GM18511 (cell line): ENCODE data around the gene SLC8A1.

ENCODE experiments used
- ATAC-seq: cut with Tn5 transposase; IDR thresholded peaks from one replicate; pipeline ENCODE4 v1.9.1; 2021; ENCODE audit warnings: mild to moderate bottlenecking, moderate library complexity; ENCODE audit not compliant: unreplicated experiment

Gene SLC8A1

DNA sequence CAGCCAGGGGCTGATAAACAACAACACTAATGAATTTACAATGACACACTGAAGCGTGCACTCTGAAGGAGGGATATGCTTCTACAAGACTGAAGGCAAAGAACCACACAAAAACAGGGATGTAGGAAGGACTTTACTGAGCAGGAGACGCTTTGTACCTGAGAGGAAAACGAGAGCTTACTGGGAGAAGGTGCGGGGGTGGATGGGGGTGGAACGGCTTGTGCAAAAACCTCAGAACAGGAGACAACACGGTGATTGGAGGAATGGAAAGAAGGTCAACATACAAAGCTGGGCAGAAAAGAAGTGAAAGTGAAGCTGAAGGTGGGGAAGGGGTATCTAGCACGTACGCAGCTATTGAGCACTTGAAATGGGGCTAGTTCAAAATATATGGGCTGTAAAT, 93.1 kb downstream of the SLC8A1 start:
- ATAC-seq: no peak

GRCh38 chr2:40357667-40358066, 94.2 kb downstream of the SLC8A1 start:
- no peak for ATAC-seq

- no peak for ATAC-seq
These were observed 96.4 kb downstream of the SLC8A1 start for GRCh38 chr2:40355451-40355850.

DNA sequence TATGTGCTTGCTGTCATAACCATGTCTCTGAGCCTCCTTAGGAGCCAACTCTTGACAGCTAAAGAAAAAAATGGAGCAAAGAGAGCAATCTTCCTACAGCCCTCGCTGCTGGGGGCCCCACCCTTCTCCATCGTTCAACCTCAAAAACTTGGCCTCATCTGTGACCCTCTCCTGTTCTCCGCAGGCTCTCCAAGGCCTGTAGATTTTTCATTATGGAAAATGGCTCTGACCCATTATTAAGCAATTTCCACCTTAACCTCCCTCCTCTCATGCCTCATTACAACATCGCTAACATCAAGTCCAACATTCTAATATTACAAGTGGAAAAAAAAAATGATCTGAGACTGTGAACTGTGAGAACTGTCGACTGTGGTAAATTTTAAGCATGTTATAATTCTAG, 98.7 kb downstream of the SLC8A1 start:
- ATAC-seq: no peak

- no peak for ATAC-seq
These were observed 99.2 kb downstream of the SLC8A1 start for GRCh38 chr2:40352703-40353099.

GRCh38 chr2:40352041-40352702, 99.7 kb downstream of the SLC8A1 start:
- no peak for ATAC-seq

- ATAC-seq: no peak
These were observed 103.2 kb downstream of the SLC8A1 start for GRCh38 chr2:40348665-40349064.

DNA sequence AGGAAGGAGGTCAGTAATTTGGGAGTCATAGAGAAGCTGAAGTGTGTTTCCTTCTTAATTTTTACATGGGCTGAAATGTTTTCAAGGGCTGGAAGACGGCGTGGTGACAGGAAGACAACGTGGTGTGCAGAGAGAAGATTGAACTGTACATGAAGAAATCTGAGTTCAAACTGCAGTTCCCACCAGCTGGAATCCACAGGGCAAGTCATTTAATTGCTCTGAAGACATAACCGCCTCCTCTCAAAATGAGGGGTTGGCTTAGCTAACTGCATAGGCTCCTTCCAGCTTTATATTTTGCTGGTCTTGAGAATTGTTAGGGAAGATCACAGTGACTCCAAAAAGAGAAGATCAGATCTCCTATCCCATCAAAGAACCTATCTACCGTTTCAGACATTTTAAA, 103.9 kb downstream of the SLC8A1 start:
- ATAC-seq: no peak

GRCh38 chr2:40346535-40347354, 105.1 kb downstream of the SLC8A1 start:
- ATAC-seq: peak; percentile 77

DNA sequence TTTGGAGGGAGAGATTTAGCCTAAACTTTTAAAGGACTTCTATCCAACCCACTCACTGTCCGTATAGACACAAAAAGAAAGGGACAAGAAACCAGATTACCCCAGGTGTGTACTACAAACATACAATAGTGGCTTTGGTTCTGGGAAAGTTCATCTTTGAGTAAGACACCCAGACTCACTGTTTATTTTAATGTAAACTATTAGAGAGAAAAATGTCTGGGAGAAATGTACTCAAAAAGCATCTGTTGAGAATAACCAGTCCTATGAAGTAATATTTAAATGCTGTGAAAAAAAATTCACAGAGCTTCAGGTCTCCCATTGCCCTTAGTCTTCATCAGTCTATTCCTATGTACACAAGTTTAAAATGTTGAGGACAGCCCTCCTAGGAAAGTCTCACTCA, 107.5 kb downstream of the SLC8A1 start:
- ATAC-seq: no peak

GRCh38 chr2:40343902-40344301, 108.0 kb downstream of the SLC8A1 start:
- ATAC-seq: no peak

DNA sequence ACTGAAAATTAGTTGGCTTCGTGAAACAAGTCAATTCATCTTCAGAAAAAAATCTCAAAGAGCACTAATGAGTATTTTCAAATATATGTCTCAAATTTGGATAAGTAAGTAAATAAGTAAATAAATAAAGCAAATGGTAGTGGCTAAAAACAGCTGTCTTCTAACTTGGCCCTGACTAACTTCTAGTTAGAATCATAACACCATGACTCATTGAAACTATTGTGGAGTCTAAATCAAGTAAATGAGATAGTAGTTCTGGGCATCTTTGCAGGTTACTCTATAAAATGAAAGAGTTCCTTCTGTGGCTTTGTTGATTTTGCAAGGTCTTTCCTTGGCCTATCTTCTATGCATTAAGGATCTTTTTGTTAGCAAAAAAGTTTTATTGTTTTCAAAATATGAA, 110.7 kb downstream of the SLC8A1 start:
- no peak for ATAC-seq

- no peak for ATAC-seq
These were observed 112.9 kb downstream of the SLC8A1 start for GRCh38 chr2:40339026-40339425.

GRCh38 chr2:40332191-40332826, 119.6 kb downstream of the SLC8A1 start:
- ATAC-seq: no peak

GRCh38 chr2:40330096-40330495, 121.8 kb downstream of the SLC8A1 start:
- no peak for ATAC-seq

- ATAC-seq: no peak
These were observed 122.2 kb downstream of the SLC8A1 start for GRCh38 chr2:40329739-40330030.

DNA sequence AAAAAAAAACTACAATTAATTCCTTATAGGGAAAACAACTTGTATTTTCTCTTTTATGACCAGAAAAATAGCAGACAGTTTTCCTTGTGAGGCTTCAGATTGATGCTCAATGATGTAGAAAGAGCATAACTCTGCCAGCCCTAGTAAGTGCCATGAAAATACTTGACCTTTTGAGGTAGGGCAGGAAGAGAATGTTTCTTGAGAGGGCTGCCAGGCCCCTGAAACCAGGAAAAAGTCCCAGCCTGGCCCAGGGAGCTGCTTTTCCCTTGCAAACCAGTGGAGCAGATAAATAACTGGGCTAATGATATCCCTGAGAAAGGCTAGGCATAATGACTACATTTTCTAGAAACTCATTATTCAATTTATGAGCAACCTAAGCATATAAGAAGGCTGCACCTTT, 126.8 kb downstream of the SLC8A1 start:
- no peak for ATAC-seq

GRCh38 chr2:40324656-40325055, 127.2 kb downstream of the SLC8A1 start:
- ATAC-seq: no peak

DNA sequence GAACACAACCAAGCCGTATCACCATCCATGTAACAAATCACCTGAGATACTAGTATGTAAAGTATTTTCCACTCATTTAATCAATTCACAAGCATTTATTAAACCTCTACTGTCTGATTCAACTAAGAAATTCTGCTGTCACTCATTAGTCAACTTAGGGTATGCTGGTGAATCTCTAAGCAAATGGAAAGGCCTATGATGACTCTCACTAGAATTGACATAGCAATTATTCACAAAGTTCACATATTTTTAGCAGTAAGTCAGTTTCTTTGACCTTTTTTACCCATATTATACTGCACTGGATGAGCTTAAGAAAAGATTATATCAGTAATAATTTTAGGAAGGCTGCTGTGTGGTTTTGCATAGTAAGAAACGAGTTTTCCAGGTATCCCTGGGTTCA, 130.1 kb downstream of the SLC8A1 start:
- no peak for ATAC-seq

DNA sequence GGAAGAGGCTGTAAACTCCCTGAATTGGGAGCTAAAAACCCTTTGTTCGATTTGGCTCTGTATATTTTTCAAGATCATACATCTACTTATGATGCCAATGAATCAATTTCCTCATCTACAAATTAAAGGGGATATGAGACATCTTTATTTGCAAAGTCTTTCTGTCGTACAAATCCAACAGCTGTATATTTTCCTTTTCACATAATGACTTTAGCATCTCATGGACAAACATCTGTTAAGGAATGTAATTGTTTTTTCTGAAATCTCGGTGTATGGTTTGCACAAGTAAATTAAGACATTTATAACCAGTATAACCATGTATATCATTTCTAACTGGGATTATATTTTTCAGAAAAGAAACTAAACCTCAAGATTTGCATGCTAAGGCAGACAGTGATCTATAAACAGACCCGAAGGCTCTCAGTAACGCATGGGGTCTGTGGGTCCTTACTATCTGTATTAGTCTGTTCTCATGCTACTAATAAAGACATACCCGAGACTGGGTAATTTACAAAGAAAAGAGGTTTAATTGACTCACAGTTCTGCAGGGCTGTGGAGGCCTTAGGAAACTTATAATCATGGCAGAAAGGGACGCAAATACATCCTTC, 130.8 kb downstream of the SLC8A1 start:
- peak; percentile 74 for ATAC-seq

DNA sequence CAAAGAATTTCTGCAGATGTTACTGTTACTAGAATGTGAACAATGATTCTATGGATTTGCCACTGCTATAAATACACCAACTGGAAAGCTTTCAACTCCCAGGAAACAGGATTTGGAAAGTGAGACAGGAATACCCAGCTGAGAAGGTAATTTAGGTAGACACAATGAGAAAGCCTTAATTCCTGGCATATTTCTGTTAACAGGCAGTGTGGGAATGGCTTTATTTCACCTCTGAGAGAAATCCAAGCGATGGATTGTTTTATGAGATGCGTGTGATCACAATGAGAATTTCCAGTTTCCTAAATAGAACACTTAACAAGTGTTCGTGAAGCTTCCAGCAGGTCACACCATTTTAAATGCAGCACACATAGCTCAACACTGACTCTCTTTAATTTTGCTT, 133.0 kb downstream of the SLC8A1 start:
- ATAC-seq: no peak

DNA sequence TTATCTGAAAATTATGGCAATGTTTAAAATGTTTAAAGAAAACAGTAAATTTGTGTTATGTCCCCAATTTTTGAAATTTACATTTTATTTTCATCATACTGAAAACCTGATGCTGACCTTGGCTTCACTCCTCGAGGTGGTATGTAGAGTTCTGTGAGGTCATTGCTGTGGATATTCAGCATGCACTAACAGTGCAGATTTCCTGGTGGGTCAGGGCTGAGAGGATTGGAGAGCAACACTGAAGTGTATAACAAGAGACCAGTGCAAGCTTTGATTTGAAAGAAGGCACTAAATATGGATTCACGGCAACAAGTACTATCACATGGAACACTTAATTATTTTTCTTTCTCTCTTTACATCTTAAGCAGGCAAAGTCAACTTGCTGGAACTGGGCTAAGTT, 134.1 kb downstream of the SLC8A1 start:
- no peak for ATAC-seq
